Aorta (tissue), 5 donors: Measurements from ENCODE around the gene LYZL1. TPM values are rescaled to one million over a fixed set of nuclear protein-coding genes. Genes with fewer than 3 reads are reported as not detected.
A peak's percentile ranks its signal among the peaks of the same experiment; 100 is the strongest.

Experiments used
- ATAC-seq: fragments of 200-7000 bp; cut with Tn5 transposase; one replicate; pipeline ENCODE4 v1.9.1; 2022; ENCODE audit warnings: moderate library complexity; ENCODE audit not compliant: low FRiP score
- DNase-seq, 2 donors: peaks; one replicate each; pipeline ENCODE4 v3.0.0-alpha.2; 2020
- H3K27ac ChIP-seq, 2 donors: one replicate each; pipeline ENCODE4 v1.5.1; 2013; ENCODE audit warnings: low read length in 2 of 2, mild to moderate bottlenecking in 2 of 2, moderate library complexity in 2 of 2, control low read depth in 1 of 2, inconsistent platforms in 1 of 2, low read depth in 1 of 2
- H3K27me3 ChIP-seq, 2 donors: one replicate each; pipeline ENCODE4 v1.6.1; 2013; ENCODE audit warnings: control low read depth in 1 of 2, low read length in 1 of 2, mild to moderate bottlenecking in 1 of 2, moderate library complexity in 1 of 2; ENCODE audit not compliant: insufficient read depth in 2 of 2, control insufficient read depth in 1 of 2
- H3K36me3 ChIP-seq, 2 donors: one replicate each; pipeline ENCODE4 v1.6.1; 2013; ENCODE audit warnings: control low read depth in 1 of 2, low read length in 1 of 2, mild to moderate bottlenecking in 1 of 2; ENCODE audit not compliant: insufficient read depth in 2 of 2, control insufficient read depth in 1 of 2
- H3K4me1 ChIP-seq, 2 donors: one replicate each; pipeline ENCODE4 v1.6.1; 2013; ENCODE audit warnings: low read length in 2 of 2, control low read depth in 1 of 2, mild to moderate bottlenecking in 1 of 2, moderate library complexity in 1 of 2; ENCODE audit not compliant: insufficient read depth in 2 of 2, control insufficient read depth in 1 of 2
- H3K4me3 ChIP-seq, 2 donors: one replicate each; pipeline ENCODE4 v1.5.1; 2013; ENCODE audit warnings: low read length in 2 of 2, control low read depth in 1 of 2, mild to moderate bottlenecking in 1 of 2
- H3K9me3 ChIP-seq: one replicate; pipeline ENCODE4 v1.6.1; 2013; ENCODE audit warnings: mild to moderate bottlenecking, low read length; ENCODE audit not compliant: control insufficient read depth
- WGBS, 2 donors: extraction: QIAGEN DNeasy Blood & Tissue Kit; methylation state at CpG; one replicate each; pipeline ENCODE4 v1.1.7; 2013; 5-methylcytosine and 5-hydroxymethylcytosine counted together
- intact Hi-C, 2 donors: fragments of 100-400 bp; cut with DNase I; formaldehyde crosslinking; loops; one replicate each; pipeline versions ENCODE4 v1.14.2 to v1.15.0; 2022
- polyA plus RNA-seq, 2 donors: library from polyadenylated mRNA; stranded (reverse); fragments of 200-250 nt; gene quantifications; one replicate each; pipeline ENCODE4 v1.2.3, GENCODE V29; 2013
- total RNA-seq, 2 donors: library from RNA; stranded (reverse); fragmentation: NEBNext Ultra II Directional; extraction: Animal tissue kit (Norgen Biotek cat#: 25700); gene quantifications; one replicate each; pipeline ENCODE4 v1.2.1, GENCODE V29; 2021
- donor health status: healthy with polysubstance abuse.
- donor health status: Bipolar disorder and iron deficiency.
- donor health status: DM: no; HTN: no; CAD: no.
- donor health status: DM: no; HTN: no; CAD: no.
- donor health status: DM: yes; HTN: yes; CAD: no.

LYZL1 gene
- total and polyA plus RNA-seq, 4 donors: not detected

- H3K4me3 ChIP-seq: no peak overlapping the region
- no peaks in the 10 kb centered on the region for H3K36me3 ChIP-seq
- no peak overlapping the region for H3K27ac ChIP-seq
- H3K4me1 ChIP-seq: peaks cover 0 to 3% of the 10 kb centered on the region in 2 donors
- WGBS, 2 donors: 74 to 78% methylated on average over 1 of the region's 1 CpG
- H3K27me3 ChIP-seq: no peaks in the 10 kb centered on the region
- DNase-seq: no peak
- intact Hi-C loops: loop anchor here in 1 of 2 donors (5.0 kb wide), 1 partner anchor 594 kb away; no protein-coding TSS in a partner anchor
- ATAC-seq: no peak
- H3K9me3 ChIP-seq: no peaks in the 10 kb centered on the region
Measured at GRCh38 chr10:29256586-29256985, 32.3 kb upstream of the LYZL1 start.

DNA sequence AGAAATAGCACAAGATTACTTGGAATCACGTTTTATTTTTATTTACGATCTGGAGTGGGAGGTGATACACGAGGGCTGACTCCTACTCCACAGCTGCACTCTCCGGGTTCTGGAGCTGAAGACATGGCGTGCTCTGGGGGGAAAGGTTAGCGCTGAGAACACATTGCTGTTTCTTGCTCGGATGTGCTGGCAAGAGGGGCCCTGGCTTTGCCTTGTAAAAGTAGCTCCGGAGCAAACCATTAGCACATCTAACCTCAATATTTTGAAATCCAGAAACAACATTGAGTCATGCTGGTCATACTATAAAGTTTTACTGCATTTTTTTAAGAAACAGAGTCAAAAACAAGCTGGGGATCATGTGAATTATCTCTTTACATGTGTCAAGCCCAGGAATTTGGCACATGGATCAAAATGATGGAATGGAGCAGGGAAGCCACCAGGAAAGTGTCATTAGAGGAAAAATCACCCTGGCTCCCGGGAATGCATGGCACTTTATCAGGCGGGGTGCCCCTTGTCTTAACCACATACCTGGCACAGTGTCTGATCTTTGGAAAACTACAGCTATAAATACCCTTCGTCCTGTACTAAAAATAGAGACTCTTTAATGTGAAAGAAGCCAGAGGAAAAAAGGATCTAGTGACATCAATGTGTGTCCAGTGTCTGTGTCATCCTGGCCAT is 31.6 kb upstream of the LYZL1 start:
- H3K36me3 ChIP-seq: no peaks in the 10 kb centered on the region
- no peaks in the 10 kb centered on the region for H3K9me3 ChIP-seq
- intact Hi-C loops: loop anchor here in 1 of 2 donors (5.0 kb wide), 1 partner anchor 595 kb away; no protein-coding TSS in a partner anchor
- peaks cover 0 to 3% of the 10 kb centered on the region in 2 donors for H3K4me1 ChIP-seq
- WGBS, 2 donors: 1 to 6% methylated on average over 11 of the region's 11 CpGs
- ATAC-seq (peak; percentile 84), DNase-seq (peak; percentile 73 to 81)
- H3K27me3 ChIP-seq: no peaks in the 10 kb centered on the region
- no peak overlapping the region for H3K27ac ChIP-seq
- H3K4me3 ChIP-seq: no peak overlapping the region

- no peaks in the 10 kb centered on the region for H3K9me3 ChIP-seq
- no peak overlapping the region for H3K27ac ChIP-seq
- no peak overlapping the region for H3K4me3 ChIP-seq
- 39 to 52% methylated on average over 3 of the region's 3 CpGs for WGBS, 2 donors
- ATAC-seq (no peak), DNase-seq (no peak)
- intact Hi-C loops: loop anchor here in 1 of 2 donors (5.0 kb wide), 1 partner anchor 595 kb away; no protein-coding TSS in a partner anchor
- no peaks in the 10 kb centered on the region for H3K36me3 ChIP-seq
- H3K4me1 ChIP-seq: peaks cover 0 to 3% of the 10 kb centered on the region in 2 donors
- H3K27me3 ChIP-seq: no peaks in the 10 kb centered on the region
Measured at GRCh38 chr10:29257784-29258135, 31.1 kb upstream of the LYZL1 start.

DNA sequence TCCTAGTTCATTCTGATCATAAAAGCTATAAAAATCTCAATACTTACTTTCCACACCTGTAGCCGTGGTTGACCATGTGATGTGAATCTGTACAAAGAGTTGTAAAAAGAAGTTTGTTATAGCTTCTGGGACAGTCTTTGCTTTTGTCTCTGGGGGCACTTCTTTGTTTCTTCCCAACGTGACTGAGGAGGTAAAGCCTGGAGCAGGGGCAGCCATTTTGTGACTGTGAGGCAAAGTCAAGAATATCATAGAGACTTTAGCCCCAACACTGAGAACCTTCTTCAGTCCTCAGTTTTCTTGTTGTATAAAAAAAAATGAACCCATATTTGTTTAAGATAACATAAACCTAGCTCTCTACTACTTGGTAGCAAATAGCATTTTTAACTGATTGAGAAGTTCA is 29.4 kb upstream of the LYZL1 start:
- intact Hi-C loops: loop anchor here in 1 of 2 donors (5.0 kb wide), 1 partner anchor 597 kb away; no protein-coding TSS in a partner anchor
- H3K27me3 ChIP-seq: no peaks in the 10 kb centered on the region
- peaks cover 0 to 3% of the 10 kb centered on the region in 2 donors for H3K4me1 ChIP-seq
- no peaks in the 10 kb centered on the region for H3K9me3 ChIP-seq
- H3K4me3 ChIP-seq: no peak overlapping the region
- 92 to 94% methylated on average over 2 of the region's 2 CpGs for WGBS, 2 donors
- no peaks in the 10 kb centered on the region for H3K36me3 ChIP-seq
- ATAC-seq: no peak
- DNase-seq: no peak
- no peak overlapping the region for H3K27ac ChIP-seq

- intact Hi-C loops: no loop called here
- Histone ChIP-seq H3K9me3 (no peaks in the 10 kb centered on the region), H3K27ac (no peak overlapping the region), H3K4me1 (no peaks in the 10 kb centered on the region), H3K36me3 (no peaks in the 10 kb centered on the region), H3K27me3 (no peaks in the 10 kb centered on the region), H3K4me3 (no peak overlapping the region)
- DNase-seq (no peak), ATAC-seq (no peak)
- WGBS, 2 donors: 96% methylated on average over 8 of the region's 8 CpGs
Measured at GRCh38 chr10:29263506-29263905, 25.4 kb upstream of the LYZL1 start.

GRCh38 chr10:29265210-29265768 is 23.6 kb upstream of the LYZL1 start:
- H3K36me3 ChIP-seq: no peaks in the 10 kb centered on the region
- intact Hi-C loops: no loop called here
- no peak for DNase-seq
- no peaks in the 10 kb centered on the region for H3K4me1 ChIP-seq
- no peaks in the 10 kb centered on the region for H3K9me3 ChIP-seq
- 89 to 92% methylated on average over 7 of the region's 7 CpGs for WGBS, 2 donors
- no peaks in the 10 kb centered on the region for H3K27me3 ChIP-seq
- no peak overlapping the region for H3K4me3 ChIP-seq
- no peak overlapping the region for H3K27ac ChIP-seq
- no peak for ATAC-seq

- Histone ChIP-seq H3K27me3 (no peaks in the 10 kb centered on the region), H3K27ac (no peak overlapping the region), H3K9me3 (no peaks in the 10 kb centered on the region), H3K4me3 (no peak overlapping the region), H3K4me1 (no peaks in the 10 kb centered on the region), H3K36me3 (no peaks in the 10 kb centered on the region)
- 84 to 87% methylated on average over 8 of the region's 8 CpGs for WGBS, 2 donors
- ATAC-seq (no peak), DNase-seq (no peak)
- intact Hi-C loops: no loop called here
Measured at GRCh38 chr10:29266641-29267040, 22.2 kb upstream of the LYZL1 start.

DNA sequence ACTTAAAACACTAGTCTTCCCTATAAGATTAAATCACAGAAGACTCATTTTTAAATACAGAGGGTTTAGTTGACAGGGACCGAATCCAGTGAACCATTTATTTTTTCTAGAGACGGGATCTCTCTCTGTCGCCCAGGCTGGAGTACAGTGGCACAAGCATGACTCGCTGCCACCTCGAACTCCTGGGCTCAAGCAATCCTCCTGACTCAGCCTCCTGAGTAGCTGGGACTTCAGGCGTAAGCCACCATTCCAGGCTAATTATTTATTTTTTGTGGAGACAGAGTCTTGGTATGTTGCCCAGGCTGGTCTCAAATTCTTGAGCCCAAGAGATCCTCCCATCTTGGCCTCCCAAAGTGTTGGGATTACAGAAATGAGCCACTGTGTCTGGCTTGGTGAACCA is 20.9 kb upstream of the LYZL1 start:
- Histone ChIP-seq H3K4me3 (no peak overlapping the region), H3K27ac (no peak overlapping the region), H3K4me1 (no peaks in the 10 kb centered on the region), H3K27me3 (no peaks in the 10 kb centered on the region), H3K9me3 (no peaks in the 10 kb centered on the region), H3K36me3 (no peaks in the 10 kb centered on the region)
- WGBS, 2 donors: 94 to 95% methylated on average over 6 of the region's 6 CpGs
- no peak for DNase-seq
- ATAC-seq: no peak
- intact Hi-C loops: loop anchor here in 1 of 2 donors (2.0 kb wide), 1 partner anchor 19 kb away; no protein-coding TSS in a partner anchor

DNA sequence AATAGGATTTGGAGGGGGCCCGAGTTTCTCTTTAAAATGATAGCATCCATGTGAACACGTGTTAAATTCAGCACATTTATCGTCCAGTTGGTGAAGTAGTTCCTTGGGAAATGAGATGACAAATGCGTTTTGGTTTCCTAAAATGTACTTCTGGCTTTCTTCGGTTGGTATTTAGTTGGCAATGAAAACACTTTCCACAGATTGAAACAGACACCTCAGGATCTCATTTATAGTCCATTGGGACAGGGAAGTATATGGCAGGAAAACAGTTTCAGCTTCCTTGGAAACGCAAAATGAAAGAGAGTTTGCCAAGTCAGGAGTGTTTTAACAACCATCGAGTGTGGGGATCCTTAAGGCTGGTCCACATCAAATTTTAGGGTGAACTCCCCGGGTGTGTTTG is 19.4 kb upstream of the LYZL1 start:
- Histone ChIP-seq H3K9me3 (no peaks in the 10 kb centered on the region), H3K27ac (no peak overlapping the region), H3K4me1 (no peaks in the 10 kb centered on the region), H3K4me3 (no peak overlapping the region), H3K27me3 (no peaks in the 10 kb centered on the region), H3K36me3 (no peaks in the 10 kb centered on the region)
- intact Hi-C loops: loop anchor here in 1 of 2 donors (2.0 kb wide), 1 partner anchor 21 kb away; no protein-coding TSS in a partner anchor
- WGBS, 2 donors: 18 to 34% methylated on average over 8 of the region's 8 CpGs
- DNase-seq (no peak), ATAC-seq (no peak)
